Breast epithelium (tissue), 3 donors: Measurements from ENCODE around the gene TMEM100.

Experiments
- CTCF ChIP-seq, 3 donors: fragments of 450-650 bp; IDR thresholded peaks; one replicate each; pipeline ENCODE4 v1.5.1; 2016 to 2017; ENCODE audit warnings: antibody characterized with exemption in 3 of 3, mild to moderate bottlenecking in 3 of 3, moderate library complexity in 3 of 3
- POLR2A ChIP-seq: fragments of 450-650 bp; IDR thresholded peaks from one replicate; pipeline ENCODE4 v1.6.1; 2016; ENCODE audit warnings: antibody characterized with exemption, mild to moderate bottlenecking, moderate library complexity
- POLR2AphosphoS5 ChIP-seq, 3 donors: sonication (generic); formaldehyde crosslinking; IDR thresholded peaks; one replicate each; pipeline ENCODE4 v1.6.1; 2017; ENCODE audit warnings: antibody characterized with exemption in 3 of 3

- TF ChIP-seq CTCF (IDR thresholded peaks at IDR 0.05) = no peak
- TF ChIP-seq POLR2AphosphoS5 (IDR thresholded peaks at IDR 0.05) = no peak
- no peak for TF ChIP-seq POLR2A
Observed at GRCh38 chr17:55768936-55769624, 46.4 kb upstream of the TMEM100 start.
